Spinal cord (tissue), 10 donors: Measurements from ENCODE around the gene PPARGC1A. TPM values are rescaled to one million over a fixed set of nuclear protein-coding genes. Genes with fewer than 3 reads are reported as not detected.

ENCODE experiments used
- DNase-seq, 6 donors: peaks; one replicate each; pipeline versions ENCODE4 v3.0.0 to v3.0.0-alpha.2; 2013 to 2015; ENCODE audit warnings: low spot score in 6 of 6, low read depth in 4 of 6
- H3K27ac ChIP-seq: one replicate; pipeline ENCODE4 v1.5.1; 2013; ENCODE audit warnings: low read depth, low read length, control low read depth
- H3K27me3 ChIP-seq: one replicate; pipeline ENCODE4 v1.6.1; 2013; ENCODE audit warnings: low read length; ENCODE audit not compliant: control insufficient read depth, insufficient read depth
- H3K36me3 ChIP-seq: one replicate; pipeline ENCODE4 v1.6.1; 2013; ENCODE audit warnings: low read length; ENCODE audit not compliant: control insufficient read depth, insufficient read depth
- H3K4me1 ChIP-seq: one replicate; pipeline ENCODE4 v1.6.1; 2013; ENCODE audit warnings: low read length; ENCODE audit not compliant: control insufficient read depth, insufficient read depth
- H3K4me3 ChIP-seq: one replicate; pipeline ENCODE4 v1.5.1; 2013; ENCODE audit warnings: low read depth, low read length, control low read depth
- H3K9me3 ChIP-seq: one replicate; pipeline ENCODE4 v1.6.1; 2013; ENCODE audit warnings: low read length; ENCODE audit not compliant: control insufficient read depth, insufficient read depth
- WGBS: methylation state at CpG from one replicate; pipeline ENCODE4 v1.1.5; 2013; ENCODE audit warnings: missing lambda C conversion rate; ENCODE audit not compliant: insufficient coverage; 5-methylcytosine and 5-hydroxymethylcytosine counted together
- polyA plus RNA-seq, 2 donors: library from polyadenylated mRNA; unstranded; fragments of 120-200 nt; gene quantifications; one replicate each; pipeline ENCODE4 v1.2.1, GENCODE V29; 2013; ENCODE audit not compliant: insufficient read length in 2 of 2
- total RNA-seq, 2 donors: library from RNA; depleted of rRNA in 1 of 2; stranded (reverse); fragments of 120-200 nt in 1 of 2; fragments of >200 nt in 1 of 2; gene quantifications; one replicate each; pipeline versions ENCODE4 v1.2.3 to v1.2.4, GENCODE V29; 2013 to 2014
- donor health status: healthy.

PPARGC1A gene
- total and polyA plus RNA-seq, 4 donors = 12.2 to 18.9 (median 15.0) TPM

DNA sequence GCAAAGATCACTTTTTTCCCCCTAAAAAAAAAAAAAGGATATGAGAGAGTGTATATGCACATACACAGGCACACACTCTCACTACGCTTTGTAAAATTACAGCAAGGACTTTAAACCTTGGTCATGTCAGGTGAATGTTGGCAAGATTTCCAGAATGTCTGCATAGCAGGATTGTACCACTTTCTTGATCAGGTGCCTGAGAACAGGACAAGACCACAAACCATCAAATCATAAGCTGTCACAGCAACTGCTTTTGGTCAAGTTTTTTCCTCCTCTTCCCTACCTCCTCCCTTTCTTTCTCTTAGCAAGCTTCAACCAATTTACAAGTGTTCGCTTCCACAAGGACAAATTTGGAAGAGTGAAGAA is 15.3 kb downstream of the PPARGC1A start:
- H3K4me3 ChIP-seq = no peak overlapping the region

DNA sequence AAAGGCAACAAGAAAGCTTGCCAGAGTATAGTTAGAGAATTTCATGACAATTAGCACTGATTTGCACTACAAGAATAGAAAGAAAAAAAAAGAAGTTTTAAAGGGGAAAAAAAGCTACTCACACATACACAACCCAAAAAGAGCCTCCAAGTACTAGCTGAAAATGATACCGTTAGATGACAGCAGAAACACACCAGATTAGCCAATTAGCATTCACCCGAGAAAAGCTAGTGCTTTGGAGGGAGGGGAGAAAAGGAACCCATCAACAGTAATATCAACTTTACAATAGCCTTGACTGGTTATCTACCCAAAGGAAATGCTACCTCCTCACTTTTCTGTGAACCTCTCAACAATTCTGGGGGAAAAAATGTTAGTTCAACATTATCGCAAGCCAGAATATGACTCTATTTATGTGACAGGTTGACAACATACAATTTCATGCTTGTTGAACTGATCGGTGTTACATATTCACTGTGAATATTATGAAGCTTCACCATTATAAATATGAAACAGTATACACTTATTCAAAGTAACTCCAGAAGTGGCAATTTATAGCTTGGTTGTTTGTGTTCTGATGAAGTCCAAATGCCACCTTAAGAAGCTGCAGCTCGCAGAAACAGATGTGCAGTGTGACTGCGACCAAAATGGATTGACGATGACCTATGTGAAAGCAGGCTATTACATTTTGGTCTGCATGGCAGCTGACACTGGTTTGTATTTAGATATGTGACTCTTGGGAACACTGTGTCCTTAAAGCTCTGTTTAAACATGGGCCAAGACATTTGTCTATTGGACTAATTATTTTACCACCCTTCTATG is 15.9 kb downstream of the PPARGC1A start:
- no peaks in the 10 kb centered on the region for H3K36me3 ChIP-seq
- DNase-seq = no peak
- H3K27ac ChIP-seq = no peak overlapping the region
- 50% methylated on average over 2 of the region's 7 CpGs for WGBS
- H3K9me3 ChIP-seq = no peaks in the 10 kb centered on the region
- no peak overlapping the region for H3K4me3 ChIP-seq
- no peaks in the 10 kb centered on the region for H3K27me3 ChIP-seq
- H3K4me1 ChIP-seq = no peaks in the 10 kb centered on the region

More for the DNA sequence above, 15.3 kb downstream of the PPARGC1A start:
- WGBS = no CpG with 5 or more reads among the region's 2 CpGs
- DNase-seq = no peak
- H3K36me3 ChIP-seq = no peaks in the 10 kb centered on the region
- H3K9me3 ChIP-seq = no peaks in the 10 kb centered on the region
- H3K27ac ChIP-seq = no peak overlapping the region
- no peaks in the 10 kb centered on the region for H3K4me1 ChIP-seq
- no peaks in the 10 kb centered on the region for H3K27me3 ChIP-seq

DNA sequence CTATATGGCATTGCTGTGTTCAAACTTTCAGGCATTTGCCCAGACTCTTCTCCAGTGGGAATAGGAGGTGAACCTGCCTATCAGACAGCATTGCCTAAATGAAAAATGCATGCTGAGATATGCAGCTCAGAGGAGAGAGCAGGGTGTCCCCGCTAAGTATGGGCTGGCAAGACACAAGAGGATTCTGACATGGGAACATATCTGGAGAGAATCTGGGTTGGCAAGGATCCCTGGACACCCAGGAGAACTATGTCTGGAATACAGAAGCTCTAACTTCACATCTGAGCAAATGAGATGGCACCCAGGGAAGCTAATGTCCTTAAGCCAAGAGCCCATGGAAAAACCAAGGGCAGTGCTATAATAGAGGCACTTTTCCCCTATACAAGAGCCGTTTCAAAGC is 18.4 kb downstream of the PPARGC1A start:
- H3K9me3 ChIP-seq = no peaks in the 10 kb centered on the region
- H3K27ac ChIP-seq = no peak overlapping the region
- H3K4me1 ChIP-seq = no peaks in the 10 kb centered on the region
- no peaks in the 10 kb centered on the region for H3K27me3 ChIP-seq
- H3K36me3 ChIP-seq = no peaks in the 10 kb centered on the region
- DNase-seq = no peak
- WGBS = 77% methylated on average over 1 of the region's 2 CpGs
- no peak overlapping the region for H3K4me3 ChIP-seq

DNA sequence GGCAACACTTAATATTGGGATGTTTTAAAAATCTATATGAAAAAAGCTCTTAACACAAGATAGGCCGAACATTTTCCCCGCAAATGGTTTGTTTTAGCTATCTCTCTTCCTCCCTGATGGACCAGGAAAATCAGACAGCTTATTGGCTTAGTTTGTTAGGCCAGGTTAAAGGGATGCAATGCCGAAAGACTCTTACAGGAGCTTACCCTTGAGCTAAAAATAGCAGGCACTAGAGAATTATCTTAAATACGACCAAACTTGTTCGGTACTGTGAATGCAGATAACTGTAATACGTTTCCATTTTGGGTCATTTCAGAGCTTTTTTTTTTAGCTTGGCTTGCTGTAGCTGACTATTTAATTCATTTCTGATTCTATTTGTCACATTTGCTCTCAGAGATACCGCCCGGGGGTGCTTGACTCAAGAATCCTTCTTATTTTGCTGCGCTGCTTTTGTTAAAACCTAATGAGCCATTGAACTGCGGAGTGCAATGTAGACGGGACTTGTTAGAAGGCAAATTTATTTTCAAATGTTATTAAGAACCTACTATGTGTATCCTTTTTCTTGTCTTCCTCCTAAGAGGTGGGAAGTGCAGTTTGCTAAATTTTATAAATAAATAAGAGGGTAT is 23.3 kb downstream of the PPARGC1A start:
- H3K27ac ChIP-seq = no peak overlapping the region
- H3K36me3 ChIP-seq = no peaks in the 10 kb centered on the region
- no peaks in the 10 kb centered on the region for H3K4me1 ChIP-seq
- H3K27me3 ChIP-seq = no peaks in the 10 kb centered on the region
- 100% methylated on average over 1 of the region's 11 CpGs for WGBS
- H3K4me3 ChIP-seq = no peak overlapping the region
- DNase-seq = peak in 1 of 6 donors; percentile 59
- H3K9me3 ChIP-seq = no peaks in the 10 kb centered on the region

GRCh38 chr4:23861897-23862296 is 27.9 kb downstream of the PPARGC1A start:
- no CpG with 5 or more reads among the region's 1 CpG for WGBS
- Histone ChIP-seq H3K9me3 (no peaks in the 10 kb centered on the region), H3K27ac (no peak overlapping the region), H3K36me3 (no peaks in the 10 kb centered on the region), H3K4me1 (no peaks in the 10 kb centered on the region), H3K4me3 (no peak overlapping the region), H3K27me3 (no peaks in the 10 kb centered on the region)
- DNase-seq = no peak

DNA sequence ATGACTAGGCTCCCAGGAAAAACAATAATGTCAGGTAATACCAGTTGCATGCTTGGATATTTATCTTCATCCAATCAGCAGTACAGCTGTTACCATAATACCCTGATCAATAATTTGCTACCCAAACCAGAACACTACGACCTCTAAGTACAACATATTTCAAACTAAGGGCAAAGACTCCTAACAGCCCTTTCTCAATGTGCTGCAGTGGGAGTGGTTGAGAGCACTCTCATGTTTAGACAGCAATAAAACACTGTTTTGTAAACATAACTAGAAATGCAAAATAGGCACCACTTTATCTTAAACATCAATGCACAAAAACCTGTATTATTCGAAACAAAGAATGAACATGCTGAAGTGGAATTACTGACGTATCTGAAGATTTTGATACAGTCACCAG is 28.9 kb downstream of the PPARGC1A start:
- Histone ChIP-seq H3K27me3 (no peaks in the 10 kb centered on the region), H3K27ac (no peak overlapping the region), H3K36me3 (no peaks in the 10 kb centered on the region), H3K4me1 (no peaks in the 10 kb centered on the region), H3K9me3 (no peaks in the 10 kb centered on the region), H3K4me3 (no peak overlapping the region)
- DNase-seq = no peak
- no CpG with 5 or more reads among the region's 3 CpGs for WGBS

GRCh38 chr4:23857367-23857959 is 32.4 kb downstream of the PPARGC1A start:
- no peaks in the 10 kb centered on the region for H3K36me3 ChIP-seq

GRCh38 chr4:23856630-23857029 is 33.2 kb downstream of the PPARGC1A start:
- H3K27ac ChIP-seq = no peak overlapping the region
- H3K9me3 ChIP-seq = no peaks in the 10 kb centered on the region
- DNase-seq = no peak
- no peaks in the 10 kb centered on the region for H3K27me3 ChIP-seq
- H3K36me3 ChIP-seq = no peaks in the 10 kb centered on the region
- 60% methylated on average over 1 of the region's 3 CpGs for WGBS
- no peaks in the 10 kb centered on the region for H3K4me1 ChIP-seq
- H3K4me3 ChIP-seq = no peak overlapping the region

More at GRCh38 chr4:23857367-23857959, 32.4 kb downstream of the PPARGC1A start:
- no peaks in the 10 kb centered on the region for H3K27me3 ChIP-seq
- no peaks in the 10 kb centered on the region for H3K9me3 ChIP-seq
- H3K27ac ChIP-seq = no peak overlapping the region
- 38% methylated on average over 1 of the region's 4 CpGs for WGBS
- no peaks in the 10 kb centered on the region for H3K4me1 ChIP-seq
- no peak overlapping the region for H3K4me3 ChIP-seq
- DNase-seq = peak; percentile 7 to 75 (median 30)

DNA sequence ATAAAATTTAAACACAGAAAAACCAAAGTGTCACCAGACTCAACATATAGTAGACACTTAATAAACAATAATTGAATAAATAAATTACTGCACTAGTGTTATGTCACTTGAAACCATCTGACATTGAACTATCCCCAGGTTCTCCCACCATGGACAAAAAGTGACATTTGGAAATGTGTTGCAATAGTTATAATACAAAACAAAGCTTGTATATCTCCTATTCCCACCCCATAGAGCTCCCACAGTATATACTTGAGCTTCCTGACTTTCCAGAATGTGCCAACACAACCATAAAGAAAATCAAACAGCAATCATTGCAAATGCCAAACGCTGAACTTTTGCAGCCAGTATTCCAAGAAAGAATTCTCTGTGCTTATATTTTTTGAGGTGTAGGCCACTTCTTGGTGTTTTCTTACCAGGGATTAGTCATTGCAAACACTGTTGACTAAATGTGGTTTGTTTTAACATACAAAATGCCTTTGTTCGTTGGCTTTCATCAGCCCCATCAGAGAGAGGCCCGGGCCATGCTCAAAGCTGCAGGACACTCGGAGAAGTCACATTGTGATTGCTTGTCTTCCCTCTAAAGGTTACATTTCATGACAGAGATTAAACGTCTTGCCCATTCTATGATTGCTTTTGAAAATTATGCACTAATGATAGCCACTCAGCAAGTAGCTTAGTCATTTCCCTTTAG is 33.8 kb downstream of the PPARGC1A start:
- no peak overlapping the region for H3K27ac ChIP-seq
- H3K27me3 ChIP-seq = no peaks in the 10 kb centered on the region
- H3K4me1 ChIP-seq = no peaks in the 10 kb centered on the region
- DNase-seq = no peak
- H3K36me3 ChIP-seq = no peaks in the 10 kb centered on the region
- H3K4me3 ChIP-seq = no peak overlapping the region
- H3K9me3 ChIP-seq = no peaks in the 10 kb centered on the region
- 67% methylated on average over 3 of the region's 5 CpGs for WGBS
